Neuronal stem cell (in vitro differentiated cells): ENCODE results near the gene ZNF683.

Source experiments
- DNase-seq: peaks from one replicate; pipeline ENCODE4 v3.0.0-alpha.2; 2013; ENCODE audit warnings: low spot score
- H2AFZ ChIP-seq: one replicate; pipeline ENCODE4 v1.6.1; 2013; ENCODE audit warnings: mild to moderate bottlenecking, low read length, inconsistent platforms
- H2AK5ac ChIP-seq: 2 replicates; pipeline ENCODE4 v1.6.1; 2013; ENCODE audit warnings: low read depth, mild to moderate bottlenecking, inconsistent platforms, low read length, moderate library complexity, mixed read lengths
- H2BK120ac ChIP-seq: 2 replicates; pipeline ENCODE4 v1.6.1; 2013; ENCODE audit warnings: low read depth, mild to moderate bottlenecking, inconsistent platforms, low read length, moderate library complexity, mixed read lengths
- H2BK12ac ChIP-seq: one replicate; pipeline ENCODE4 v1.6.1; 2013; ENCODE audit warnings: low read length, inconsistent platforms
- H2BK15ac ChIP-seq: 2 replicates; pipeline ENCODE4 v1.6.1; 2013; ENCODE audit warnings: mild to moderate bottlenecking, low read length, inconsistent platforms, mixed read lengths
- H2BK5ac ChIP-seq: one replicate; pipeline ENCODE4 v1.6.1; 2013; ENCODE audit warnings: inconsistent platforms, mild to moderate bottlenecking, low read length, moderate library complexity
- H3K14ac ChIP-seq: one replicate; pipeline ENCODE4 v1.6.1; 2013; ENCODE audit warnings: low read length, inconsistent platforms
- H3K18ac ChIP-seq: 2 replicates; pipeline ENCODE4 v1.6.1; 2013; ENCODE audit warnings: low read length, inconsistent platforms
- H3K23ac ChIP-seq: 2 replicates; pipeline ENCODE4 v1.6.1; 2013; ENCODE audit warnings: low read depth, mild to moderate bottlenecking, mixed read lengths, low read length, inconsistent platforms; ENCODE audit not compliant: poor library complexity
- H3K27ac ChIP-seq: replicated peaks from 3 replicates; pipeline ENCODE4 v1.5.1; 2013; ENCODE audit warnings: low read length, inconsistent platforms
- H3K27me3 ChIP-seq, 3 experiments: 2 replicates each; pipeline ENCODE4 v1.6.1; 2013; ENCODE audit warnings: low read length in 3 of 3, mild to moderate bottlenecking in 2 of 3, inconsistent platforms in 1 of 3, low read depth in 1 of 3, mixed read lengths in 1 of 3, moderate library complexity in 1 of 3; ENCODE audit not compliant: control insufficient read depth in 3 of 3, insufficient read depth in 3 of 3
- H3K36me3 ChIP-seq, 2 donors: replicated peaks in 1 of 2; 2 replicates each; pipeline ENCODE4 v1.6.1; 2013; ENCODE audit warnings: low read length in 2 of 2; ENCODE audit not compliant: control insufficient read depth in 2 of 2, insufficient read depth in 2 of 2
- H3K4ac ChIP-seq: 2 replicates; pipeline ENCODE4 v1.6.1; 2013; ENCODE audit warnings: inconsistent platforms, mild to moderate bottlenecking, low read length, moderate library complexity
- H3K4me1 ChIP-seq, 2 donors: 1 replicate in 1 of 2; 2 replicates in 1 of 2; pipeline ENCODE4 v1.6.1; 2013; ENCODE audit warnings: low read length in 2 of 2, low read depth in 1 of 2; ENCODE audit not compliant: control insufficient read depth in 2 of 2, insufficient read depth in 1 of 2
- H3K4me2 ChIP-seq: one replicate; pipeline ENCODE4 v1.6.1; 2013; ENCODE audit warnings: mild to moderate bottlenecking, low read length, inconsistent platforms; ENCODE audit not compliant: insufficient read depth, poor library complexity, severe bottlenecking
- H3K4me3 ChIP-seq, 2 donors: 2 replicates each; pipeline ENCODE4 v1.5.1; 2013; ENCODE audit warnings: low read length in 2 of 2, mild to moderate bottlenecking in 2 of 2, inconsistent platforms in 1 of 2, moderate library complexity in 1 of 2
- H3K79me1 ChIP-seq: one replicate; pipeline ENCODE4 v1.6.1; 2013; ENCODE audit warnings: low read depth, mild to moderate bottlenecking, inconsistent platforms, low read length, moderate library complexity
- H3K9ac ChIP-seq: one replicate; pipeline ENCODE4 v1.6.1; 2013; ENCODE audit warnings: mild to moderate bottlenecking, low read depth, low read length, inconsistent platforms; ENCODE audit not compliant: poor library complexity
- H3K9me3 ChIP-seq, 2 donors: replicated peaks in 1 of 2; 2 replicates each; pipeline versions ENCODE3 to v1.6.1; 2013; ENCODE audit warnings: low read length in 2 of 2, mild to moderate bottlenecking in 2 of 2, inconsistent platforms in 1 of 2, low read depth in 1 of 2, mixed read lengths in 1 of 2, moderate library complexity in 1 of 2; ENCODE audit not compliant: control insufficient read depth in 2 of 2, insufficient read depth in 1 of 2
- H4K8ac ChIP-seq: one replicate; pipeline ENCODE4 v1.6.1; 2013; ENCODE audit warnings: low read depth, mild to moderate bottlenecking, inconsistent platforms, low read length, moderate library complexity
- H4K91ac ChIP-seq: one replicate; pipeline ENCODE4 v1.6.1; 2013; ENCODE audit warnings: low read length, low read depth, mild to moderate bottlenecking, inconsistent platforms; ENCODE audit not compliant: poor library complexity
- WGBS, 2 donors: extraction: QIAGEN DNeasy Blood & Tissue Kit; methylation state at CpG; one replicate each; pipeline ENCODE4 v1.1.7; 2013; ENCODE audit warnings: missing lambda C conversion rate in 2 of 2, mixed read lengths in 1 of 2; ENCODE audit not compliant: insufficient read length in 2 of 2, insufficient replicate concordance in 1 of 2; ENCODE audit errors: extremely low coverage in 2 of 2; 5-methylcytosine and 5-hydroxymethylcytosine counted together

The ZNF683 gene

GRCh38 chr1:26346274-26347033 is 26.1 kb downstream of the ZNF683 start:
- H3K36me3 ChIP-seq: peaks cover 0 to 2% of the 10 kb centered on the region in 2 donors
- no peaks in the 10 kb centered on the region for H3K9me3 ChIP-seq
- peak overlapping the region; percentile 98 for H2BK15ac ChIP-seq
- no peak overlapping the region for H3K4ac ChIP-seq
- H2AFZ ChIP-seq: no peak overlapping the region
- H2BK5ac ChIP-seq: peak overlapping the region; percentile 46
- H4K91ac ChIP-seq: no peak overlapping the region
- no peak overlapping the region for H4K8ac ChIP-seq
- no peak overlapping the region for H3K4me3 ChIP-seq
- H2AK5ac ChIP-seq: peak overlapping the region; percentile 81
- no peaks in the 10 kb centered on the region for H3K27me3 ChIP-seq
- H3K9ac ChIP-seq: no peak overlapping the region
- no CpG with 5 or more reads among the region's 10 CpGs for WGBS, 2 donors
- H3K79me1 ChIP-seq: peaks cover 2% of the 10 kb centered on the region
- no peak for DNase-seq
- no peak overlapping the region for H3K27ac ChIP-seq
- no peak overlapping the region for H3K14ac ChIP-seq
- peak overlapping the region; percentile 80 for H3K18ac ChIP-seq
- peaks cover 14 to 19% of the 10 kb centered on the region in 2 donors for H3K4me1 ChIP-seq
- H2BK120ac ChIP-seq: no peak overlapping the region
- H2BK12ac ChIP-seq: no peak overlapping the region
- peak overlapping the region; percentile 17 for H3K23ac ChIP-seq
- H3K4me2 ChIP-seq: no peak overlapping the region

- Histone ChIP-seq H3K27me3 (no peaks in the 10 kb centered on the region), H2AFZ (no peak overlapping the region), H3K4me1 (peaks cover 7 to 12% of the 10 kb centered on the region in 2 donors), H3K14ac (peak overlapping the region; percentile 87), H2BK5ac (peak overlapping the region; percentile 88), H3K4me3 (no peak overlapping the region), H3K36me3 (peaks cover 0 to 2% of the 10 kb centered on the region in 2 donors), H4K91ac (no peak overlapping the region), H3K9ac (no peak overlapping the region), H3K4ac (no peak overlapping the region), H2BK120ac (no peak overlapping the region), H2BK12ac (peak overlapping the region; percentile 95), H3K4me2 (no peak overlapping the region), H3K27ac (no peak overlapping the region), H2AK5ac (peak overlapping the region; percentile 94), H4K8ac (no peak overlapping the region), H3K79me1 (peaks cover 2% of the 10 kb centered on the region), H3K23ac (peak overlapping the region; percentile 23), H3K9me3 (no peaks in the 10 kb centered on the region), H2BK15ac (no peak overlapping the region), H3K18ac (peak overlapping the region; percentile 78)
- WGBS, 2 donors: no CpG with 5 or more reads among the region's 15 CpGs
- DNase-seq: no peak
These were observed 26.8 kb downstream of the ZNF683 start for GRCh38 chr1:26345718-26346117.

- Histone ChIP-seq H3K4ac (no peak overlapping the region), H3K4me3 (no peak overlapping the region), H3K23ac (no peak overlapping the region), H3K79me1 (peaks cover 2% of the 10 kb centered on the region), H4K91ac (no peak overlapping the region), H2BK15ac (no peak overlapping the region), H2BK12ac (no peak overlapping the region), H2AK5ac (peak overlapping the region; percentile 9), H3K14ac (no peak overlapping the region), H3K4me1 (peaks cover 0 to 8% of the 10 kb centered on the region in 2 donors), H3K9me3 (no peaks in the 10 kb centered on the region), H2BK120ac (no peak overlapping the region), H3K18ac (peak overlapping the region; percentile 49), H3K4me2 (no peak overlapping the region), H2BK5ac (peak overlapping the region; percentile 8), H3K27ac (no peak overlapping the region), H4K8ac (no peak overlapping the region), H2AFZ (no peak overlapping the region), H3K9ac (no peak overlapping the region), H3K36me3 (peaks cover 0 to 2% of the 10 kb centered on the region in 2 donors), H3K27me3 (no peaks in the 10 kb centered on the region)
- no CpG with 5 or more reads among the region's 15 CpGs for WGBS, 2 donors
- no peak for DNase-seq
These were observed 28.2 kb downstream of the ZNF683 start for GRCh38 chr1:26344147-26344920.

- Histone ChIP-seq H3K9ac (no peak overlapping the region), H3K36me3 (no peaks in the 10 kb centered on the region), H3K14ac (no peak overlapping the region), H2BK12ac (no peak overlapping the region), H4K91ac (no peak overlapping the region), H2AK5ac (no peak overlapping the region), H3K4me3 (no peak overlapping the region), H3K27ac (no peak overlapping the region), H3K27me3 (no peaks in the 10 kb centered on the region), H2BK15ac (no peak overlapping the region), H3K4me2 (no peak overlapping the region), H3K4ac (no peak overlapping the region), H3K79me1 (peaks cover 2% of the 10 kb centered on the region), H2BK120ac (no peak overlapping the region), H2BK5ac (no peak overlapping the region), H3K4me1 (peaks cover 14 to 19% of the 10 kb centered on the region in 2 donors), H3K18ac (no peak overlapping the region), H3K9me3 (no peaks in the 10 kb centered on the region), H3K23ac (no peak overlapping the region), H4K8ac (no peak overlapping the region), H2AFZ (peak overlapping the region; percentile 25)
- no CpG with 5 or more reads among the region's 4 CpGs for WGBS, 2 donors
- DNase-seq: no peak
These were observed 32.5 kb downstream of the ZNF683 start for GRCh38 chr1:26340047-26340481.
